ENCODE measurements around the gene GNB1L.

Gene GNB1L

DNA sequence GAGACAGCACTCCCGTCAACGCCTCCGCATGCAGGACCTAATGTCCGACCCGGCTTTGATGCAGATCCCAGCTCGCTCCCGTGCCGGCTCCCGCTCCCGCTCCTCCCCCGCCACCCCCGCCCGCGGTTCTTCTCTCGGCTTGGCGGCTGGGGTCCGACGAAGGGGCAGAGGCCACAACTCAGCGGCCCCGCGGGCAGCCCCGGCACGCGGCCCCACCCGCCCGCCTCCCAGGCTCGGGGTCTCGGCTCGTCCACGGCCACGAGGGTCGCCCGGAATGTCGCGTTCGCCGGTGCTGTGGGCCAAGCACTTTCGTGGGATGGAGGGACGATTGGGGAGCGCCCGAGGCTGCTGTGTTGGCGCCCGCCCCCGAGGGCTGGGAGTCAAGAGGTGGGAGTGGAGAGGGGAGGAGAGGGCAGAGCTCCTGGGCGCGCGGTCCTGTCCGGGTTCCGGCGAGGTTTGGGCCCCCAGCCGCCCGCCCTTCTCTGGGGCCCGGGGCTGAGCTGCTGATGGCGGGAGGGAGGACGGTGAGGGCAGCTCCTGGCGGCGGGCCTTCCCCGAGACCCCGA, 99.4 kb downstream of the GNB1L start:
- Histone ChIP-seq H3K27ac (replicated peaks) (no peak overlapping the region), H3K27me3 (ENCODE audit: insufficient read depth, poor library complexity, severe bottlenecking) (peaks cover 61% of the 10 kb centered on the region), H3K4me3 (replicated peaks; ENCODE audit: insufficient read depth, low read length) (no peak overlapping the region)
- DNase-seq (ENCODE audit: low read depth in 1 of 2, low spot score in 1 of 2): no peak
- TF ChIP-seq, protein P1, sequence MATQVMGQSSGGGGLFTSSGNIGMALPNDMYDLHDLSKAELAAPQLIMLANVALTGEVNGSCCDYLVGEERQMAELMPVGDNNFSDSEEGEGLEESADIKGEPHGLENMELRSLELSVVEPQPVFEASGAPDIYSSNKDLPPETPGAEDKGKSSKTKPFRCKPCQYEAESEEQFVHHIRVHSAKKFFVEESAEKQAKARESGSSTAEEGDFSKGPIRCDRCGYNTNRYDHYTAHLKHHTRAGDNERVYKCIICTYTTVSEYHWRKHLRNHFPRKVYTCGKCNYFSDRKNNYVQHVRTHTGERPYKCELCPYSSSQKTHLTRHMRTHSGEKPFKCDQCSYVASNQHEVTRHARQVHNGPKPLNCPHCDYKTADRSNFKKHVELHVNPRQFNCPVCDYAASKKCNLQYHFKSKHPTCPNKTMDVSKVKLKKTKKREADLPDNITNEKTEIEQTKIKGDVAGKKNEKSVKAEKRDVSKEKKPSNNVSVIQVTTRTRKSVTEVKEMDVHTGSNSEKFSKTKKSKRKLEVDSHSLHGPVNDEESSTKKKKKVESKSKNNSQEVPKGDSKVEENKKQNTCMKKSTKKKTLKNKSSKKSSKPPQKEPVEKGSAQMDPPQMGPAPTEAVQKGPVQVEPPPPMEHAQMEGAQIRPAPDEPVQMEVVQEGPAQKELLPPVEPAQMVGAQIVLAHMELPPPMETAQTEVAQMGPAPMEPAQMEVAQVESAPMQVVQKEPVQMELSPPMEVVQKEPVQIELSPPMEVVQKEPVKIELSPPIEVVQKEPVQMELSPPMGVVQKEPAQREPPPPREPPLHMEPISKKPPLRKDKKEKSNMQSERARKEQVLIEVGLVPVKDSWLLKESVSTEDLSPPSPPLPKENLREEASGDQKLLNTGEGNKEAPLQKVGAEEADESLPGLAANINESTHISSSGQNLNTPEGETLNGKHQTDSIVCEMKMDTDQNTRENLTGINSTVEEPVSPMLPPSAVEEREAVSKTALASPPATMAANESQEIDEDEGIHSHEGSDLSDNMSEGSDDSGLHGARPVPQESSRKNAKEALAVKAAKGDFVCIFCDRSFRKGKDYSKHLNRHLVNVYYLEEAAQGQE (IDR thresholded peaks at IDR 0.05; ENCODE audit: insufficient replicate concordance, low read depth): no peak
- TF ChIP-seq POLR2AphosphoS5 (IDR thresholded peaks at IDR 0.05; ENCODE audit: low read depth) (no peak), SPI1 (IDR thresholded peaks at IDR 0.05; ENCODE audit: borderline replicate concordance, low read depth) (no peak), GABPA (IDR thresholded peaks at IDR 0.05; ENCODE audit: low read depth) (no peak)
- TF ChIP-seq, protein P2, sequence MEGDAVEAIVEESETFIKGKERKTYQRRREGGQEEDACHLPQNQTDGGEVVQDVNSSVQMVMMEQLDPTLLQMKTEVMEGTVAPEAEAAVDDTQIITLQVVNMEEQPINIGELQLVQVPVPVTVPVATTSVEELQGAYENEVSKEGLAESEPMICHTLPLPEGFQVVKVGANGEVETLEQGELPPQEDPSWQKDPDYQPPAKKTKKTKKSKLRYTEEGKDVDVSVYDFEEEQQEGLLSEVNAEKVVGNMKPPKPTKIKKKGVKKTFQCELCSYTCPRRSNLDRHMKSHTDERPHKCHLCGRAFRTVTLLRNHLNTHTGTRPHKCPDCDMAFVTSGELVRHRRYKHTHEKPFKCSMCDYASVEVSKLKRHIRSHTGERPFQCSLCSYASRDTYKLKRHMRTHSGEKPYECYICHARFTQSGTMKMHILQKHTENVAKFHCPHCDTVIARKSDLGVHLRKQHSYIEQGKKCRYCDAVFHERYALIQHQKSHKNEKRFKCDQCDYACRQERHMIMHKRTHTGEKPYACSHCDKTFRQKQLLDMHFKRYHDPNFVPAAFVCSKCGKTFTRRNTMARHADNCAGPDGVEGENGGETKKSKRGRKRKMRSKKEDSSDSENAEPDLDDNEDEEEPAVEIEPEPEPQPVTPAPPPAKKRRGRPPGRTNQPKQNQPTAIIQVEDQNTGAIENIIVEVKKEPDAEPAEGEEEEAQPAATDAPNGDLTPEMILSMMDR (IDR thresholded peaks at IDR 0.05; ENCODE audit: insufficient read depth, low read length): no peak

GRCh38 chr22:19754701-19755144, 100.0 kb downstream of the GNB1L start:
- Histone ChIP-seq H3K4me3 (replicated peaks; ENCODE audit: insufficient read depth, low read length) (no peak overlapping the region), H3K27me3 (ENCODE audit: insufficient read depth, poor library complexity, severe bottlenecking) (peaks cover 56% of the 10 kb centered on the region), H3K27ac (replicated peaks) (no peak overlapping the region)
- no peak for DNase-seq (ENCODE audit: low read depth in 1 of 2, low spot score in 1 of 2)
- TF ChIP-seq GABPA (IDR thresholded peaks at IDR 0.05; ENCODE audit: low read depth): no peak
- TF ChIP-seq SPI1 (IDR thresholded peaks at IDR 0.05; ENCODE audit: borderline replicate concordance, low read depth): no peak
- TF ChIP-seq, protein P2 (IDR thresholded peaks at IDR 0.05; ENCODE audit: insufficient read depth, low read length): no peak
- TF ChIP-seq POLR2AphosphoS5 (IDR thresholded peaks at IDR 0.05; ENCODE audit: low read depth): no peak
- TF ChIP-seq, protein P1 (IDR thresholded peaks at IDR 0.05; ENCODE audit: insufficient replicate concordance, low read depth): no peak

GRCh38 chr22:19753996-19754700, 100.5 kb downstream of the GNB1L start:
- TF ChIP-seq, protein P1 (IDR thresholded peaks at IDR 0.05; ENCODE audit: insufficient replicate concordance, low read depth): no peak
- H3K27ac ChIP-seq (replicated peaks): no peak overlapping the region
- H3K4me3 ChIP-seq (replicated peaks; ENCODE audit: insufficient read depth, low read length): no peak overlapping the region
- no peak for DNase-seq (ENCODE audit: low read depth in 1 of 2, low spot score in 1 of 2)
- peaks cover 52% of the 10 kb centered on the region for H3K27me3 ChIP-seq (ENCODE audit: insufficient read depth, poor library complexity, severe bottlenecking)
